GM12878 (cell line): ENCODE data around the gene CDK11A. TPM values are rescaled to one million over a fixed set of nuclear protein-coding genes. Genes with fewer than 3 reads are reported as not detected.

Experiments used
- ATAC-seq: fragments of 200-7000 bp; cut with Tn5 transposase; 3 replicates; pipeline ENCODE4 v1.9.1; 2020; ENCODE audit warnings: mild to moderate bottlenecking, moderate library complexity
- BruUV-seq: library from RNA; stranded (reverse); fragments of 400-500 nt; replicated peaks from 2 replicates; lab custom pipeline; 2021; lab: Mats Ljungman, UMichigan
- CTCF ChIA-PET: fragments of 300-600 bp; sonication (Branson Sonifier 250); formaldehyde crosslinking; extraction: SDS; loops from one replicate; lab custom pipeline; 2021; ENCODE audit warnings: inconsistent platforms; lab: Yijun Ruan, JAX
- POLR2A ChIA-PET: fragments of 350-600 bp; formaldehyde crosslinking; extraction: SDS; loops from one replicate; lab custom pipeline; 2021; ENCODE audit warnings: inconsistent platforms; lab: Charles Lee
- RAD21 ChIA-PET: fragments of 300-600 bp; sonication (Branson Sonifier 250); formaldehyde crosslinking; loops from one replicate; lab custom pipeline; 2023; ENCODE audit warnings: antibody characterized with exemption; ENCODE audit not compliant: unreplicated experiment; lab: Charles Lee
- SMC1A ChIA-PET: fragments of 300-600 bp; sonication (Branson Sonifier 250); formaldehyde crosslinking; loops from one replicate; lab custom pipeline; 2023; ENCODE audit not compliant: unreplicated experiment, uncharacterized antibody; lab: Charles Lee
- DNase-seq: peaks from one replicate; pipeline ENCODE4 v3.0.0-alpha.2; 2011; ENCODE audit warnings: low read depth, low spot score
- FAIRE-seq: peaks from 3 replicates; lab custom pipeline; 2011; peaks lifted over from hg19 to GRCh38; lab: Jason Lieb, UNC
- H2AFZ ChIP-seq: 2 replicates; pipeline ENCODE4 v1.6.0; 2011; ENCODE audit warnings: low read depth, low read length, control low read depth; ENCODE audit not compliant: control insufficient read depth
- H3K27ac ChIP-seq: 2 replicates; pipeline ENCODE4 v1.5.1; 2011; ENCODE audit warnings: control low read depth; ENCODE audit not compliant: control insufficient read depth, insufficient read depth
- H3K27me3 ChIP-seq, 2 experiments: replicated peaks in 1 of 2; 2 replicates each; pipeline versions ENCODE4 v1.6.0 to v1.6.1; 2011; ENCODE audit warnings: low read length in 1 of 2; ENCODE audit not compliant: control insufficient read depth in 2 of 2, insufficient read depth in 2 of 2
- H3K36me3 ChIP-seq, 2 experiments: 2 replicates each; pipeline ENCODE4 v1.5.1; 2011; ENCODE audit warnings: low read length in 1 of 2; ENCODE audit not compliant: control insufficient read depth in 2 of 2, insufficient read depth in 2 of 2
- H3K4me1 ChIP-seq: 2 replicates; pipeline ENCODE4 v1.6.1; 2011; ENCODE audit warnings: mild to moderate bottlenecking, low read length, moderate library complexity, mixed read lengths; ENCODE audit not compliant: control insufficient read depth, insufficient read depth
- H3K4me2 ChIP-seq: 2 replicates; pipeline ENCODE4 v1.6.0; 2011; ENCODE audit warnings: control low read depth; ENCODE audit not compliant: control insufficient read depth, insufficient read depth
- H3K4me3 ChIP-seq: fragments of 200-600 bp; sonication (generic); 2 replicates; pipeline ENCODE4 v1.5.1; 2016
- H3K79me2 ChIP-seq: 2 replicates; pipeline ENCODE4 v1.6.0; 2011; ENCODE audit warnings: low read length; ENCODE audit not compliant: control insufficient read depth, insufficient read depth
- H3K9ac ChIP-seq: 2 replicates; pipeline ENCODE4 v1.8.0; 2011; ENCODE audit warnings: low read length, control low read depth, mixed read lengths; ENCODE audit not compliant: control insufficient read depth, insufficient read depth
- H3K9me3 ChIP-seq: replicated peaks from 3 replicates; pipeline ENCODE4 v1.5.1; 2011; ENCODE audit warnings: mild to moderate bottlenecking, low read length; ENCODE audit not compliant: control insufficient read depth, insufficient read depth
- H4K20me1 ChIP-seq: 2 replicates; pipeline ENCODE4 v1.6.0; 2011; ENCODE audit not compliant: control insufficient read depth, insufficient read depth
- BACH1 ChIP-seq: fragments of 450-650 bp; IDR thresholded peaks from 2 replicates; pipeline ENCODE4 v1.6.1; 2017; ENCODE audit warnings: mild to moderate bottlenecking, borderline replicate concordance
- BRCA1 ChIP-seq: IDR thresholded peaks from 2 replicates; pipeline ENCODE4 v1.6.1; 2011; ENCODE audit warnings: low read depth, low read length, improper control_type of control experiment
- HDAC2 ChIP-seq: fragments of 200-600 bp; sonication (generic); IDR thresholded peaks from 2 replicates; pipeline ENCODE4 v1.6.1; 2017
- HDGF ChIP-seq: fragments of 450-650 bp; IDR thresholded peaks from 2 replicates; pipeline ENCODE4 v1.6.1; 2016; ENCODE audit warnings: antibody characterized with exemption
- KAT2A ChIP-seq: conservative IDR thresholded peaks from 2 replicates; pipeline ENCODE4 v1.6.1; 2011; ENCODE audit warnings: low read depth, low read length; ENCODE audit not compliant: control insufficient read depth
- NFIC ChIP-seq: IDR thresholded peaks from 2 replicates; pipeline ENCODE4 v1.6.1; 2012; ENCODE audit warnings: low read depth, mild to moderate bottlenecking, inconsistent platforms, low read length, moderate library complexity
- NFYB ChIP-seq: IDR thresholded peaks from 2 replicates; pipeline ENCODE4 v1.6.1; 2011; ENCODE audit warnings: low read depth, mild to moderate bottlenecking, low read length, improper control_type of control experiment, moderate library complexity; ENCODE audit not compliant: insufficient read depth
- NR2C1 ChIP-seq: fragments of 450-650 bp; IDR thresholded peaks from 2 replicates; pipeline ENCODE4 v1.6.1; 2017; ENCODE audit warnings: antibody characterized with exemption, mild to moderate bottlenecking, moderate library complexity
- NR2C2 ChIP-seq: IDR thresholded peaks from 2 replicates; pipeline ENCODE4 v1.6.1; 2011; ENCODE audit warnings: borderline replicate concordance, low read depth; ENCODE audit not compliant: control insufficient read depth, insufficient read length
- POLR2AphosphoS2 ChIP-seq: IDR thresholded peaks from 2 replicates; pipeline ENCODE4 v1.6.1; 2011; ENCODE audit warnings: low read depth, mild to moderate bottlenecking, low read length, improper control_type of control experiment, moderate library complexity
- RAD21 ChIP-seq: IDR thresholded peaks from 2 replicates; pipeline ENCODE4 v1.6.1; 2011; ENCODE audit warnings: mild to moderate bottlenecking, low read depth, low read length, moderate library complexity; ENCODE audit not compliant: insufficient read depth
- RUNX3 ChIP-seq: IDR thresholded peaks from 2 replicates; pipeline ENCODE4 v1.6.1; 2012; ENCODE audit warnings: low read length, inconsistent platforms
- SREBF2 ChIP-seq: IDR thresholded peaks from 2 replicates; pipeline ENCODE4 v1.6.1; 2012; ENCODE audit warnings: mild to moderate bottlenecking, low read length
- STAT3 ChIP-seq: IDR thresholded peaks from 2 replicates; pipeline ENCODE4 v1.6.1; 2011; ENCODE audit warnings: low read depth, low read length, improper control_type of control experiment
- TBL1XR1 ChIP-seq: IDR thresholded peaks from 2 replicates; pipeline ENCODE4 v1.6.1; 2012; ENCODE audit warnings: low read depth, low read length, improper control_type of control experiment
- ZSCAN29 ChIP-seq: fragments of 450-650 bp; IDR thresholded peaks from 2 replicates; pipeline ENCODE4 v1.6.1; 2017; ENCODE audit warnings: mild to moderate bottlenecking, moderate library complexity
- WGBS: methylation state at CpG from one replicate; pipeline ENCODE4 v1.1.6; 2016; ENCODE audit warnings: low lambda C conversion rate; ENCODE audit not compliant: insufficient replicate concordance, insufficient coverage; ENCODE audit errors: missing lambda C conversion rate; 5-methylcytosine and 5-hydroxymethylcytosine counted together
- in situ Hi-C: fragments of 300-500 bp; cut with MboI; formaldehyde crosslinking; loops from 9 replicates; pipeline ENCODE4 v1.14.3; 2018; ENCODE audit warnings: mixed read lengths
- intact Hi-C: fragments of 100-400 bp; cut with micrococcal nuclease; formaldehyde crosslinking; loops from one replicate; pipeline ENCODE4 v1.14.2; 2022; ENCODE audit not compliant: unreplicated experiment
- polyA plus RNA-seq, 11 experiments: library from polyadenylated mRNA; depleted of rRNA in 4 of 11; unstranded in 6 of 11; stranded (reverse) in 5 of 11; fragments of >200 nt; fragmentation: Nextera tagmentation in 4 of 11; fragmentation: Illumina TruSeq in 1 of 11; extraction: Ambion mirVana in 4 of 11; extraction: Trizol in 1 of 11; gene quantifications; 1 replicate in 1 of 11; 2 replicates in 10 of 11; pipeline versions ENCODE4 v1.2.1 to v1.2.3, GENCODE V29; 2011 to 2016; ENCODE audit warnings: inconsistent platforms in 2 of 11, missing spikeins in 2 of 11, low read depth in 1 of 11
- total RNA-seq, 4 experiments: library from RNA; depleted of rRNA in 3 of 4; stranded (reverse); fragments of >200 nt in 3 of 4; fragmentation: Illumina TruSeq in 1 of 4; extraction: Trizol in 1 of 4; gene quantifications; 2 replicates each; pipeline versions ENCODE4 v1.2.1 to v1.2.3, GENCODE V29; 2013 to 2021
- TF ChIP-seq, protein P1 (sequence below): IDR thresholded peaks from 2 replicates; pipeline ENCODE4 v1.6.1; 2011; ENCODE audit warnings: borderline replicate concordance, low read depth, mild to moderate bottlenecking, moderate library complexity, mixed read lengths, low read length; ENCODE audit not compliant: insufficient read depth; ENCODE audit errors: extremely low read length
- TF ChIP-seq, protein P2 (sequence below): fragments of 450-650 bp; formaldehyde crosslinking; IDR thresholded peaks from 2 replicates; pipeline ENCODE4 v1.4.0; 2022; ENCODE audit warnings: mild to moderate bottlenecking, moderate library complexity

The CDK11A gene
- total and polyA plus RNA-seq, 10 of the 15 experiments (the other 5 are each of a cell fraction or from before 2014, with no cell fraction given): 5.1 to 46.0 (median 25.9) TPM

DNA sequence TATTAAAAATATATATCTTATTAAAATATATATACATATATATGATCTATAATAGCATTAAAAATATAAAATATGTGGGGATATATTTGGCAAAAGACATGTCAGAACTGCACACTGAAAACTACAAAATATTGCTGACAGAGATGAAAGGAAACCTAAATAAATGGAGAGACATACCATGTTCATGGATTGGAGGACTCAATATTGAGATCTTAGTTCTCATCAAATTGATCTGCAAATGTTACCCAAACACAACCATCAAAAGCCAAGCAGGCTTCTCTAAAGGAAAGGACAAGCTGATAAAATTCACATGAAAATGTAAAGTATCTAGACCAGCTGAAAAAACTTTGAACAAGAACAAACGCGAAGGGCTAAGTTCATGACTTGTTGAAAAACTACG lies 46.9 kb upstream of the CDK11A start:
- no peak for DNase-seq
- peaks cover 10% of the 10 kb centered on the region for H3K4me1 ChIP-seq
- H2AFZ ChIP-seq: no peak overlapping the region
- no peak overlapping the region for H3K27ac ChIP-seq
- 94% methylated on average over 3 of the region's 3 CpGs for WGBS
- H3K9ac ChIP-seq: no peak overlapping the region
- no peaks in the 10 kb centered on the region for H4K20me1 ChIP-seq
- TF ChIP-seq HDGF: no peak
- TF ChIP-seq NFIC: no peak
- TF ChIP-seq, protein P1, sequence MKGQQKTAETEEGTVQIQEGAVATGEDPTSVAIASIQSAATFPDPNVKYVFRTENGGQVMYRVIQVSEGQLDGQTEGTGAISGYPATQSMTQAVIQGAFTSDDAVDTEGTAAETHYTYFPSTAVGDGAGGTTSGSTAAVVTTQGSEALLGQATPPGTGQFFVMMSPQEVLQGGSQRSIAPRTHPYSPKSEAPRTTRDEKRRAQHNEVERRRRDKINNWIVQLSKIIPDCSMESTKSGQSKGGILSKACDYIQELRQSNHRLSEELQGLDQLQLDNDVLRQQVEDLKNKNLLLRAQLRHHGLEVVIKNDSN: no peak
- TF ChIP-seq, protein P2, sequence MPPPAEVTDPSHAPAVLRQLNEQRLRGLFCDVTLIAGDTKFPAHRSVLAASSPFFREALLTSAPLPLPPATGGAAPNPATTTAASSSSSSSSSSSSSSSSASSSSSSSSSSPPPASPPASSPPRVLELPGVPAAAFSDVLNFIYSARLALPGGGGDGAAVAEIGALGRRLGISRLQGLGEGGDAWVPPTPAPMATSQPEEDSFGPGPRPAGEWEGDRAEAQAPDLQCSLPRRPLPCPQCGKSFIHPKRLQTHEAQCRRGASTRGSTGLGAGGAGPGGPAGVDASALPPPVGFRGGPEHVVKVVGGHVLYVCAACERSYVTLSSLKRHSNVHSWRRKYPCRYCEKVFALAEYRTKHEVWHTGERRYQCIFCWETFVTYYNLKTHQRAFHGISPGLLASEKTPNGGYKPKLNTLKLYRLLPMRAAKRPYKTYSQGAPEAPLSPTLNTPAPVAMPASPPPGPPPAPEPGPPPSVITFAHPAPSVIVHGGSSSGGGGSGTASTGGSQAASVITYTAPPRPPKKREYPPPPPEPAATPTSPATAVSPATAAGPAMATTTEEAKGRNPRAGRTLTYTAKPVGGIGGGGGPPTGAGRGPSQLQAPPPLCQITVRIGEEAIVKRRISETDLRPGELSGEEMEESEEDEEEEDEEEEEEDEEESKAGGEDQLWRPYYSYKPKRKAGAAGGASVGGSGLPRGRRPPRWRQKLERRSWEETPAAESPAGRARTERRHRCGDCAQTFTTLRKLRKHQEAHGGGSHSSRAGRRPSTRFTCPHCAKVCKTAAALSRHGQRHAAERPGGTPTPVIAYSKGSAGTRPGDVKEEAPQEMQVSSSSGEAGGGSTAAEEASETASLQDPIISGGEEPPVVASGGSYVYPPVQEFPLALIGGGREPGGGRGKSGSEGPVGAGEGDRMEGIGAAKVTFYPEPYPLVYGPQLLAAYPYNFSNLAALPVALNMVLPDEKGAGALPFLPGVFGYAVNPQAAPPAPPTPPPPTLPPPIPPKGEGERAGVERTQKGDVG (CRISPR knock-in tag): no peak
- no peak for TF ChIP-seq TBL1XR1
- no peak for TF ChIP-seq SREBF2
- no peak for TF ChIP-seq RAD21
- TF ChIP-seq STAT3: no peak
- TF ChIP-seq POLR2AphosphoS2: no peak
- no peak for TF ChIP-seq HDAC2
- TF ChIP-seq NR2C1: no peak
- TF ChIP-seq NR2C2: no peak
- TF ChIP-seq BRCA1: no peak
- no peak for TF ChIP-seq ZSCAN29
- TF ChIP-seq NFYB: no peak
- TF ChIP-seq RUNX3: no peak
- TF ChIP-seq KAT2A: no peak
- no peak for TF ChIP-seq BACH1
- RAD21 ChIA-PET: no interaction called here
- CTCF ChIA-PET: interaction anchor here (1.1 kb wide), 1 partner anchor 9 kb away, joined by 3 read pairs; no protein-coding TSS in a partner anchor
- intact Hi-C loops (no loop called here), in situ Hi-C loops (no loop called here)
- POLR2A ChIA-PET: interaction anchor here (0.5 to 0.7 kb wide), 2 partner anchors 76 to 112 kb away, joined by 4 read pairs; no protein-coding TSS in a partner anchor
- no peaks in the 10 kb centered on the region for H3K27me3 ChIP-seq
- H3K4me3 ChIP-seq: no peak overlapping the region
- H3K79me2 ChIP-seq: peaks cover 62% of the 10 kb centered on the region
- peaks cover 7% of the 10 kb centered on the region; the same call in 2 of the 3 replicates for H3K9me3 ChIP-seq
- no peak for FAIRE-seq
- peaks cover 0 to 5% of the 10 kb centered on the region in 2 experiments; a peak in 1 of 4 replicates for H3K36me3 ChIP-seq
- no TSS peak for BruUV-seq
- H3K4me2 ChIP-seq: no peak overlapping the region
- SMC1A ChIA-PET: interaction anchor here (1.0 kb wide), 1 partner anchor 9 kb away, joined by 3 read pairs; no protein-coding TSS in a partner anchor
- ATAC-seq: no peak
